ENCODE results near the gene WAC.

DNA sequence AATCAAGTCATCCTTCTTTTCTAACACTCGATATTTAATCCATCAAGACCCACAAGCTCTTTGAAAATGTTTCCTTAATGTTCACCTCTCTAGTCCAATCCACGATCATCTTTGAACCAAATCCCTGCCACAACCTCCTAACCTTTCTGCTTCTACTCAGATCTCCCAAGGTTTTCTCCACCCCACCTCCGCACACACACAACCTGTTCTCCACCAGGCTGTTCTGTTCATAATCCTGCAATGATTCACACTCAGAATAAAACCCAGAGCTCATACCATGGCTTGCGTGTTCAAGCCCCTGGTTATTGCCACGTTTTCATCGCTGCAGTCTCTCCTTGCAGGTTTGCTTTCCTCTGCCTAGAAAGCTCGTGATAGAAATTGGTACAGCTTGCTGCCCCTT lies 90.6 kb downstream of the WAC start:
- TF ChIP-seq CTCF (IDR thresholded peaks at IDR 0.05) (no peak), POLR2A (IDR thresholded peaks at IDR 0.05) (no peak), POLR2AphosphoS5 (IDR thresholded peaks at IDR 0.05) (no peak)
